Right lobe of liver (tissue), 6 donors: ENCODE measurements around the gene TOX3. TPM values are rescaled to one million over a fixed set of nuclear protein-coding genes. Genes with fewer than 3 reads are reported as not detected.

Experiments used
- ATAC-seq, 4 donors: fragments of 200-7000 bp; cut with Tn5 transposase; one replicate each; pipeline ENCODE4 v1.9.1; 2020; ENCODE audit warnings: mild to moderate bottlenecking in 4 of 4, moderate library complexity in 4 of 4
- DNase-seq, 3 donors: peaks; one replicate each; pipeline ENCODE4 v3.0.0-alpha.2; 2020
- H3K27ac ChIP-seq, 3 donors: fragments of 200-600 bp; one replicate each; pipeline ENCODE4 v1.8.0; 2022
- H3K27me3 ChIP-seq, 2 donors: fragments of 200-600 bp; one replicate each; pipeline ENCODE4 v1.8.0; 2022
- H3K36me3 ChIP-seq, 4 donors: fragments of 200-600 bp; sonication (generic) in 1 of 4; one replicate each; pipeline versions ENCODE4 v1.5.1 to v1.8.0; 2017 to 2022; ENCODE audit warnings: control low read depth in 1 of 4
- H3K4me1 ChIP-seq, 4 donors: fragments of 200-600 bp; sonication (generic) in 1 of 4; one replicate each; pipeline versions ENCODE4 v1.5.1 to v1.8.0; 2017 to 2022; ENCODE audit warnings: control low read depth in 1 of 4
- H3K4me3 ChIP-seq, 3 donors: fragments of 200-600 bp; one replicate each; pipeline ENCODE4 v1.8.0; 2022
- H3K9me3 ChIP-seq, 4 donors: fragments of 200-600 bp; sonication (generic) in 1 of 4; one replicate each; pipeline versions ENCODE4 v1.5.1 to v1.8.0; 2017 to 2022; ENCODE audit warnings: control low read depth in 1 of 4
- CTCF ChIP-seq, 4 donors: fragments of 200-600 bp in 3 of 4; fragments of 450-650 bp in 1 of 4; IDR thresholded peaks; one replicate each; pipeline versions ENCODE4 v1.5.1 to v1.8.0; 2016 to 2022; ENCODE audit warnings: antibody characterized with exemption in 4 of 4, mild to moderate bottlenecking in 2 of 4
- POLR2A ChIP-seq: fragments of 450-650 bp; IDR thresholded peaks from one replicate; pipeline ENCODE4 v1.6.1; 2017; ENCODE audit warnings: antibody characterized with exemption, mild to moderate bottlenecking
- WGBS: methylation state at CpG from one replicate; pipeline ENCODE4 v1.1.6; 2018; ENCODE audit warnings: low coverage, low lambda C conversion rate; ENCODE audit not compliant: insufficient coverage; ENCODE audit errors: missing lambda C conversion rate; 5-methylcytosine and 5-hydroxymethylcytosine counted together
- intact Hi-C, 2 donors: fragments of 100-400 bp; cut with DNase I; formaldehyde crosslinking; loops; one replicate each; pipeline versions ENCODE4 v1.11.2 to v1.14.1; 2022
- total RNA-seq, 6 experiments: library from RNA; depleted of rRNA in 2 of 6; stranded (reverse); fragments of >200 nt in 2 of 6; fragmentation: NEBNext Ultra II Directional in 3 of 6; extraction: Animal tissue kit (Norgen Biotek cat#: 25700) in 3 of 6; gene quantifications; one replicate each; pipeline versions ENCODE4 v1.1.0 to v1.2.4, GENCODE V29; 2016 to 2023
- donor health status: DM: no; HTN: yes; CAD: no.
- donor health status: DM: no; HTN: no; CAD: no.
- donor health status: DM: no; HTN: no; CAD: no.
- donor health status: DM: no; HTN: yes; CAD: no.
- donor health status: DM: no; HTN: yes; CAD: no.

TOX3 gene
- total RNA-seq, 6 experiments from 2014 or later: 0.92 to 5.8 (median 3.6) TPM

DNA sequence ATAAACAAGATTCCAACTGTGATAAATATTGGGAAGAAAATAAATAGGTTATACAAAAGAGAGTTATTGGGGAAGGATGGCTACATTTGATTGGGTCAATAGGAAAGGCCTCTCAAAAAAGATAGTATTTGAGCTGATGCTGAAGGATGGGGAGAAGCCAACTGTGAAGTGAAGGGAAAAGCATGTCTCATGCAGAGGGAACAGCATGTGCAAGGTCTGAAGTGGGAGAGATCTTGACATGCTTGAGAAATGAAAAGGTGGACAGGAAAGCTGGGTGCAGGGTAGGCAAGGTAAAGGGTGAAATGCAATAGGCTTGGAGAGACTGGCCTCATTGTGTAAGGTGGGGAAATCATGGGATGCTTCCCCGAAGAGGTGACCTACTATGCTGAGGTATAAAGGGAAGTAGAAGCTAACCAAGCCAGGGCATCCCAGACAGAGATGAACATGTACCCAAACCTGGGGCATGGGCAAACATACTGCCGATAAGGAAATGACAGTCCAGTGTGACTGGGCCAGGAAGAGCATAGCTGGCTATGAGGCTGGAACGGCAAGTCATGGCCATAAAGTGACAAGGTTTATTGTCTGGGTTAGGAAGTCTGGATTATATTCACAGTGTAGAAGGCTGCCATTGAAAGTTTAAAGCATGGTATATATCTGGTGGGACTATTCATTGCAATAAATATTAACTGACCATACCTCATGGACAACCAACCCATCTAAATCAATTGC, 91.2 kb downstream of the TOX3 start:
- H3K9me3 ChIP-seq: no peaks in the 10 kb centered on the region
- H3K4me3 ChIP-seq: no peak overlapping the region
- WGBS: 92% methylated on average over 2 of the region's 3 CpGs
- no peaks in the 10 kb centered on the region for H3K27me3 ChIP-seq
- no peaks in the 10 kb centered on the region for H3K36me3 ChIP-seq
- H3K4me1 ChIP-seq: no peaks in the 10 kb centered on the region
- DNase-seq (no peak), ATAC-seq (no peak)
- TF ChIP-seq CTCF (IDR thresholded peaks at IDR 0.05) (no peak), POLR2A (no peak)
- intact Hi-C loops: no loop called here
- H3K27ac ChIP-seq: no peak overlapping the region

GRCh38 chr16:52453644-52454043, 93.3 kb downstream of the TOX3 start:
- H3K4me1 ChIP-seq: no peaks in the 10 kb centered on the region
- WGBS: 100% methylated on average over 1 of the region's 1 CpG
- no peak for TF ChIP-seq CTCF (IDR thresholded peaks at IDR 0.05)
- TF ChIP-seq POLR2A: no peak
- ATAC-seq (no peak), DNase-seq (no peak)
- H3K36me3 ChIP-seq: peaks cover 0 to 2% (median 0%) of the 10 kb centered on the region in 4 donors
- H3K9me3 ChIP-seq: no peaks in the 10 kb centered on the region
- H3K4me3 ChIP-seq: no peak overlapping the region
- no peak overlapping the region for H3K27ac ChIP-seq
- no peaks in the 10 kb centered on the region for H3K27me3 ChIP-seq
- intact Hi-C loops: no loop called here

DNA sequence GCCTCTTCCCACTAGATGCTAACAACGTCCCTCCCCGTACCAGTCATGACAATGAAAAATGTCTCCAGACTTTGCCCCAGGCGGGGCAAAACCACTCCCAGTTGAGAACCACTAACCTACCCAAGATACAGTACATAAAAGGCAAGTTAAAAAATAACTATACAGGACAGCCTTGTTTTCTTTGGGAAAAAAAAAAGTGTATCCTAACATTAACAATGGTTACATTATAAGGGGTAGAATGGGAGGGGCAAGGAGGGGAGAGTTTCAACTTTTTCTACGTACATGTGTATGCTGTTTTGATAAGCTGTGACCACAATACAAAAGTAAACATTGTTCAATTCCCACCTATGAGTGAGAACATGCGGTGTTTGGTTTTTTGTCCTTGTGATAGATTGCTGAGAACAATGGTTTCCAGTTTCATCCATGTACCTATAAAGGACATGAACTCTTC, 94.9 kb downstream of the TOX3 start:
- no peaks in the 10 kb centered on the region for H3K4me1 ChIP-seq
- H3K4me3 ChIP-seq: no peak overlapping the region
- TF ChIP-seq POLR2A: no peak
- TF ChIP-seq CTCF (IDR thresholded peaks at IDR 0.05): no peak
- ATAC-seq (no peak), DNase-seq (no peak)
- H3K27me3 ChIP-seq: no peaks in the 10 kb centered on the region
- intact Hi-C loops: no loop called here
- 92% methylated on average over 5 of the region's 5 CpGs for WGBS
- H3K9me3 ChIP-seq: no peaks in the 10 kb centered on the region
- no peak overlapping the region for H3K27ac ChIP-seq
- H3K36me3 ChIP-seq: peaks cover 0 to 2% (median 0%) of the 10 kb centered on the region in 4 donors

GRCh38 chr16:52450916-52451315, 96.0 kb downstream of the TOX3 start:
- 93% methylated on average over 6 of the region's 6 CpGs for WGBS
- ATAC-seq (no peak), DNase-seq (no peak)
- TF ChIP-seq POLR2A: no peak
- TF ChIP-seq CTCF (IDR thresholded peaks at IDR 0.05): no peak
- intact Hi-C loops: no loop called here
- Histone ChIP-seq H3K4me1 (no peaks in the 10 kb centered on the region), H3K9me3 (no peaks in the 10 kb centered on the region), H3K27me3 (no peaks in the 10 kb centered on the region), H3K4me3 (no peak overlapping the region), H3K36me3 (peaks cover 0 to 2% (median 0%) of the 10 kb centered on the region in 4 donors), H3K27ac (no peak overlapping the region)
